Measurements from ENCODE around the gene ARID1B.

The ARID1B gene

DNA sequence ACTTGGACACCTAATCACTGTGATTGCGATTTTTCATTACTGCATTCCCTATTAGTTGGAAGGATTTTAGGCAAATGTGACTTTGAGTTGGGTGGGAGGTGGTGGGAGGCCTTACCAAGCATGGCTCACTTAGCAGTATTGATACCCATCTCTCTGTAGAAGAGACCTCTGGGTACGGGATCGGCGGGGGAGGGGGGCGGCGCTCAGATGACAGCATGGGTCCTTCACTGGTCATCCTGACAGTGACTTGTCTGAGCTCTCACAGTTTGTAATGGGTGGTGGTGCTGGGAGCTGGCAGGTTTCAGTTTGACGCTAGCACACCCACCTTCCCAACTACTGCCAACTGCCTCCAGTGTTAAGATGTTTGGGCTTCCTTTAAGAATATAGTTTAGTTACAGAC is 231.4 kb downstream of the ARID1B start:
- no peak for DNase-seq (ENCODE audit: low spot score)
- in situ Hi-C loops (cut with MboI; ENCODE audit: low sequenced_read_pairs, unreplicated experiment), result no loop called here
- TF ChIP-seq, protein P1, sequence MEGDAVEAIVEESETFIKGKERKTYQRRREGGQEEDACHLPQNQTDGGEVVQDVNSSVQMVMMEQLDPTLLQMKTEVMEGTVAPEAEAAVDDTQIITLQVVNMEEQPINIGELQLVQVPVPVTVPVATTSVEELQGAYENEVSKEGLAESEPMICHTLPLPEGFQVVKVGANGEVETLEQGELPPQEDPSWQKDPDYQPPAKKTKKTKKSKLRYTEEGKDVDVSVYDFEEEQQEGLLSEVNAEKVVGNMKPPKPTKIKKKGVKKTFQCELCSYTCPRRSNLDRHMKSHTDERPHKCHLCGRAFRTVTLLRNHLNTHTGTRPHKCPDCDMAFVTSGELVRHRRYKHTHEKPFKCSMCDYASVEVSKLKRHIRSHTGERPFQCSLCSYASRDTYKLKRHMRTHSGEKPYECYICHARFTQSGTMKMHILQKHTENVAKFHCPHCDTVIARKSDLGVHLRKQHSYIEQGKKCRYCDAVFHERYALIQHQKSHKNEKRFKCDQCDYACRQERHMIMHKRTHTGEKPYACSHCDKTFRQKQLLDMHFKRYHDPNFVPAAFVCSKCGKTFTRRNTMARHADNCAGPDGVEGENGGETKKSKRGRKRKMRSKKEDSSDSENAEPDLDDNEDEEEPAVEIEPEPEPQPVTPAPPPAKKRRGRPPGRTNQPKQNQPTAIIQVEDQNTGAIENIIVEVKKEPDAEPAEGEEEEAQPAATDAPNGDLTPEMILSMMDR (IDR thresholded peaks at IDR 0.05; ENCODE audit: borderline replicate concordance, control extremely low read depth, extremely low read depth, insufficient read depth, missing control alignments), result no peak

- DNase-seq (ENCODE audit: low spot score), result no peak
- in situ Hi-C loops (cut with MboI; ENCODE audit: low sequenced_read_pairs, unreplicated experiment), result no loop called here
- TF ChIP-seq, protein P1 (IDR thresholded peaks at IDR 0.05; ENCODE audit: borderline replicate concordance, control extremely low read depth, extremely low read depth, insufficient read depth, missing control alignments), result no peak
Measured at GRCh38 chr6:157012355-157012754, 235.2 kb downstream of the ARID1B start.

DNA sequence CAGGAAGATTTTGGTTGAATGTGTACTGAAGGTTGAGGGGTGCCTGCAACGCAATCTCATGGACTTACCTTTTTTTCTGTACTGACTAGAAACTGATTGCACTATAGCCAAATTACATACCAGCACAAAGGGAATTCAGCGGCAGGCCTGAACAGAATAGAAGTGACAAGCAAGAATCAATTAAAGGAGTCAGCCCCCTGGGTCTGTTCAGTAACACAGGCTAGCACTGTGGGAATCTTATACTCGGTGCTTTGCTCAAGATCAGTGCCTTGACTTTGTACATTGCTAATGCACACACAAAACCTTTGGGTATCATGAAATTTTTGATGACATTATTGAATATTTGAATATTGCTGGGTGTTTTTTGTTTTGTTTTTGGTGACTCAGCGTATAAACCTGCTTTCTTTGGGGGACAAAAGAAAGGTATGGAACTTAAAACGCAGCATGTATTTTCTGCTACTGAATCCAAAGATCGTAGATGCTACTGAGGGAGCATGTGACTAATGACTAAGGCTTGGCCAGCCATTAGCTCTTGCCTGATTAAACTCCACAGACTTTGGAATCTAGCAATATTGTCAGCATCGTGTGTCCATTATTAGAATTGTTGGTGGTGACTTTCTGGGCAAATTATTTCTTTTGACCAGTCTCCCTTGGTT is 236.6 kb downstream of the ARID1B start:
- in situ Hi-C loops (cut with MboI; ENCODE audit: low sequenced_read_pairs, unreplicated experiment), result no loop called here
- no peak for DNase-seq (ENCODE audit: low spot score)
- TF ChIP-seq, protein P1 (IDR thresholded peaks at IDR 0.05; ENCODE audit: borderline replicate concordance, control extremely low read depth, extremely low read depth, insufficient read depth, missing control alignments), result no peak

GRCh38 chr6:157014871-157015270 is 237.7 kb downstream of the ARID1B start:
- no peak for DNase-seq (ENCODE audit: low spot score)
- TF ChIP-seq, protein P1 (IDR thresholded peaks at IDR 0.05; ENCODE audit: borderline replicate concordance, control extremely low read depth, extremely low read depth, insufficient read depth, missing control alignments), result no peak

GRCh38 chr6:157017022-157017421 is 239.8 kb downstream of the ARID1B start:
- no peak for DNase-seq (ENCODE audit: low spot score)
- TF ChIP-seq, protein P1 (IDR thresholded peaks at IDR 0.05; ENCODE audit: borderline replicate concordance, control extremely low read depth, extremely low read depth, insufficient read depth, missing control alignments), result no peak
- in situ Hi-C loops (cut with MboI; ENCODE audit: low sequenced_read_pairs, unreplicated experiment), result no loop called here

More at GRCh38 chr6:157014871-157015270, 237.7 kb downstream of the ARID1B start:
- in situ Hi-C loops (cut with MboI; ENCODE audit: low sequenced_read_pairs, unreplicated experiment), result no loop called here

DNA sequence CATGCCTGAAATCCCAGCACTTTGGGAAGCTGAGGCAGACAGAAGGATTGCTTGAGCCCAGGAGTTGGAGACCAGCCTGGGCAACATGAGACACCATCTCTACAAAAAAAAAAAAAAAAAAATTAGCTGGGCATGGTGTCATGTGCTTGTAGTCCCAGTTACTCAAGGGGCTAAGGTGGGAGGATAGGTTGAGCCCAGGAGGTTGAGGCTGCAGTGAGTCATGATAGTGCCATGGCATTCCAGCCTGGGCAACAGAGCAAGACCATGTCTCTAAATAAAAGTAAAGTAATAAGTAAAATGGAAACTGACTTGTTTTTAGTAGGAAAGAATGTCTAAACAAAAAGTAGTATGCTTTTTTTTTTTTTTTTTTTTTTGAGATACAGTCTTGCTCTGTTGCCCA is 240.7 kb downstream of the ARID1B start:
- no peak for DNase-seq (ENCODE audit: low spot score)
- in situ Hi-C loops (cut with MboI; ENCODE audit: low sequenced_read_pairs, unreplicated experiment), result no loop called here
- TF ChIP-seq, protein P1 (IDR thresholded peaks at IDR 0.05; ENCODE audit: borderline replicate concordance, control extremely low read depth, extremely low read depth, insufficient read depth, missing control alignments), result no peak
